Neuron (in vitro differentiated cells): ENCODE results near the gene POLA1.

Experiments
- H2AFZ ChIP-seq: one replicate; pipeline ENCODE4 v1.6.1; 2013; ENCODE audit warnings: low read depth, mild to moderate bottlenecking, inconsistent platforms, low read length, moderate library complexity
- H3K27me3 ChIP-seq: one replicate; pipeline ENCODE4 v1.6.1; 2013; ENCODE audit warnings: low read length; ENCODE audit not compliant: insufficient read depth
- H3K36me3 ChIP-seq: one replicate; pipeline ENCODE4 v1.6.1; 2013; ENCODE audit warnings: low read length; ENCODE audit not compliant: insufficient read depth
- H3K4me1 ChIP-seq: one replicate; pipeline ENCODE4 v1.6.1; 2013; ENCODE audit warnings: low read length; ENCODE audit not compliant: insufficient read depth
- H3K4me3 ChIP-seq: 2 replicates; pipeline ENCODE4 v1.5.1; 2013; ENCODE audit warnings: mild to moderate bottlenecking, low read length, moderate library complexity
- H3K9me3 ChIP-seq: one replicate; pipeline ENCODE4 v1.6.1; 2013; ENCODE audit warnings: low read length

POLA1 gene

DNA sequence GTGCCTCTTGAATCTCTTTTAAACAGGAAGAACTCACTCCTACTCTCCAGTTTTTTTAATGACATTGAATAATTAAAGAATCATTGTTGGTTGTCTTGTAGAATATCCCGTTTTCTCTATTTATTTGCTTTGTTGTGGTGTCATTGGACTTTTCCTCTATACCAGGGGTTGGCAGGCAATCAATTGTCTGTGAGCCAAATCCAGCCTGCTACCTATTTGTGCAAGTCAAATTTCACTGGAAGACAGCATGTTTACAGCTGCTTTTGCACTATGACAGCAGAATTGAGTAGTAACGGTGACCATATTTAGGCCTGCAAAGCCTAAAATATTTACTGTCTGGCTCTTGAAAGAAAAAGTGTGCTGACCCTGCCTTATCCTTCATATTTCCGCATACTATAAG, 34.8 kb downstream of the POLA1 start:
- Histone ChIP-seq H3K4me3 (no peak overlapping the region), H3K9me3 (no peaks in the 10 kb centered on the region), H3K4me1 (no peaks in the 10 kb centered on the region), H2AFZ (no peak overlapping the region), H3K27me3 (no peaks in the 10 kb centered on the region), H3K36me3 (peaks cover 19% of the 10 kb centered on the region)

DNA sequence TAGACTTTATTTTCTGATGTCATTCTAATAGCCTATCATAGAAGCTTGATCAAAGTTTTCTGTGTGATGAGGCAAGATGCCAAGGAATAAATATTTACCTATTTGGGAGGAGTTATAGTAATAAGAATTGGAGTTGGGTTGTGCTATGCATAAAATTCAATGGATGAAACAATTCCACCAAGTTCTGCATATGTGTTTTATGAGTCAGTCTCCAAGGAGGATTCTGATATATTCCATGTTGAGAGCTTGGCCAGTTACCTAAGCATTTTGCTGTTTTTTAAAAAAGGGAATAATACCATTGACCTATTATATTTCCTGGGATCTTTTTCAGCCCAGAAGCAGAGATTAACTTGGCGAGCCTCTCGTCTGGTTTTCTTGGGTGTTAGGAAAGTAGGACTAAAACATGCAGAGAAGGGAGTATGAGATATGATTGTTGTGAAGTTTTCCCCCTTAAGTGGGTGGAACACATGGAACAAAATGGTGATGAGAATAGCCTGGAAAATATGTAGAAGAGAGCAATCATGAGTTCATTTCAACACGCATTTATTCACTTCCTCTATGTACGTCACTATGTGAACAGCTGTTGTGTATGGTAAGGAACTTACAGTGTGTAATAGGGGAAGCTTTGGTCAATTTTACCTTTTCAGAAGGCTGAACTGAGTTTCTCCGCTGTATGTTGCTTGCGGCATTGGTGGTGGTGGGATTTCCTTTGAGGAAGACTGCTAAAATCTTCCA, 39.2 kb downstream of the POLA1 start:
- H3K9me3 ChIP-seq, result no peaks in the 10 kb centered on the region
- no peak overlapping the region for H3K4me3 ChIP-seq
- no peaks in the 10 kb centered on the region for H3K4me1 ChIP-seq
- H3K36me3 ChIP-seq, result peaks cover 14% of the 10 kb centered on the region
- H2AFZ ChIP-seq, result no peak overlapping the region
- H3K27me3 ChIP-seq, result no peaks in the 10 kb centered on the region

DNA sequence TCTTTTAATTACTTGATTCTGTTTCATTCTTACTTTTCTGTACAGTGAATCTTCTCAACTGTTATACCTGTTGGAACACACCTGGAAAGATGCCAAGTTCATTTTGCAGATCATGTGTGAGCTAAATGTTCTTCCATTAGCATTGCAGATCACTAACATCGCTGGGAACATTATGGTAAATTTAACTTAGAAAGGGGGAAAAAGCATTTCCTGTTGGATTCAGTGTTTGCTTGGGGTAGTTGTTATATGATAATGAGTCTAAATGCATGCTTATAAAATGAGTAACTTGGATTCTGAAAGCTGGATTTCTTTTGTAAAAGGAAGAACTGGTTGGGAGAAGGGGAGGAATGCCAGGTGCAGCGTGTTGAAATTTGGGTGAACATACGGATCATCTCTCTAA, 47.6 kb downstream of the POLA1 start:
- H2AFZ ChIP-seq, result no peak overlapping the region
- no peaks in the 10 kb centered on the region for H3K27me3 ChIP-seq
- peaks cover 15% of the 10 kb centered on the region for H3K36me3 ChIP-seq
- H3K4me1 ChIP-seq, result no peaks in the 10 kb centered on the region
- no peaks in the 10 kb centered on the region for H3K9me3 ChIP-seq
- no peak overlapping the region for H3K4me3 ChIP-seq

- Histone ChIP-seq H2AFZ (no peak overlapping the region), H3K4me3 (no peak overlapping the region), H3K4me1 (no peaks in the 10 kb centered on the region), H3K9me3 (no peaks in the 10 kb centered on the region), H3K36me3 (peaks cover 13% of the 10 kb centered on the region), H3K27me3 (no peaks in the 10 kb centered on the region)
Observed at GRCh38 chrX:24748196-24748595, 54.5 kb downstream of the POLA1 start.

GRCh38 chrX:24759786-24760185, 66.1 kb downstream of the POLA1 start:
- Histone ChIP-seq H3K36me3 (peaks cover 7% of the 10 kb centered on the region), H3K9me3 (no peaks in the 10 kb centered on the region), H3K4me1 (no peaks in the 10 kb centered on the region), H2AFZ (no peak overlapping the region), H3K4me3 (no peak overlapping the region), H3K27me3 (no peaks in the 10 kb centered on the region)

GRCh38 chrX:24760363-24761000, 66.8 kb downstream of the POLA1 start:
- Histone ChIP-seq H3K4me3 (no peak overlapping the region), H3K36me3 (peaks cover 7% of the 10 kb centered on the region), H3K4me1 (no peaks in the 10 kb centered on the region), H3K9me3 (no peaks in the 10 kb centered on the region), H2AFZ (no peak overlapping the region), H3K27me3 (no peaks in the 10 kb centered on the region)

DNA sequence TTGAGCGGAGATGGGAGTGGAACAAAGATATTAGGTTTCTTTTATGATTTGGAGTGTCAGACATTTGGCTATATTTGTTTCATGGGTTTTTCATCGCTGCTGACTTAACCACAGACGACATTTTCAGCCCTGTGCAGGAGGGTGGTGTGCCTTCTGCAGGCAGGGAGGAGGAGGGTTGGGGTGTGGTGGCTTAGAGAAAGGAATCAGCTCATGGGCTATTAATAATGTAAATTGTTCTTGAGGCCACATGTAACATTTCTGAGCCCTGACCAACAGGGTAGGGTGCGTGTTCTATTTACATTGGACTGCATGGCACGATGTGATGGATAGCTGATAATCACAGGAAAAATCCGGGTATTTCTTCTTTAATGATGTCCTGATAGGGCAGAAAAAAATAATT, 67.6 kb downstream of the POLA1 start:
- H3K9me3 ChIP-seq, result no peaks in the 10 kb centered on the region
- H3K27me3 ChIP-seq, result no peaks in the 10 kb centered on the region
- H2AFZ ChIP-seq, result no peak overlapping the region
- H3K4me1 ChIP-seq, result no peaks in the 10 kb centered on the region
- H3K4me3 ChIP-seq, result no peak overlapping the region
- H3K36me3 ChIP-seq, result peaks cover 12% of the 10 kb centered on the region

DNA sequence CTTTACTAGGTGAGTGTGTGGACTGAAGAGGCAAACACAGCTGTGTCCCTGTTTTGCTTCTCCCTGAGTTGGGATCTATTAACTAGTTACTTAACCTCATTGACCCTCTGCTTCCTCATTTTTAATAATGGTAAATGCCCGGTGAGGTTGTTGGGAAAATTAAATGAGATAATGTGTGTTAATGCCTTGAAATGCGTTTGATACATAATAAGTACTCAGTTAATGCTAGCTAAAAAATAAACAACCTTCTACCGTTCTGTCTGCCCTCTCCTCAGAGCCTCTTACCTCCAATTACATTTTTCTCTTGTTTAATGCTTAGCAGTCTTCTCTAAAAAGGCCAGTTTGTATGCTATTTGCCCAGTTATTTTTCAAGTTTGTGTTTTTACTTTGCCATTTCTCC, 70.3 kb downstream of the POLA1 start:
- Histone ChIP-seq H3K4me1 (peaks cover 3% of the 10 kb centered on the region), H3K4me3 (no peak overlapping the region), H3K27me3 (no peaks in the 10 kb centered on the region), H3K36me3 (peaks cover 12% of the 10 kb centered on the region), H2AFZ (no peak overlapping the region), H3K9me3 (no peaks in the 10 kb centered on the region)

GRCh38 chrX:24767557-24767956, 73.8 kb downstream of the POLA1 start:
- no peak overlapping the region for H2AFZ ChIP-seq
- H3K4me3 ChIP-seq, result no peak overlapping the region
- no peaks in the 10 kb centered on the region for H3K9me3 ChIP-seq
- peaks cover 14% of the 10 kb centered on the region for H3K36me3 ChIP-seq
- H3K4me1 ChIP-seq, result peaks cover 3% of the 10 kb centered on the region
- H3K27me3 ChIP-seq, result no peaks in the 10 kb centered on the region

- Histone ChIP-seq H3K36me3 (peaks cover 11% of the 10 kb centered on the region), H3K4me3 (no peak overlapping the region), H3K9me3 (no peaks in the 10 kb centered on the region), H2AFZ (no peak overlapping the region), H3K27me3 (no peaks in the 10 kb centered on the region), H3K4me1 (peaks cover 3% of the 10 kb centered on the region)
Observed at GRCh38 chrX:24768556-24768955, 74.8 kb downstream of the POLA1 start.

GRCh38 chrX:24774650-24775049, 80.9 kb downstream of the POLA1 start:
- Histone ChIP-seq H3K36me3 (peaks cover 17% of the 10 kb centered on the region), H2AFZ (no peak overlapping the region), H3K27me3 (no peaks in the 10 kb centered on the region), H3K4me3 (no peak overlapping the region), H3K9me3 (peaks cover 2% of the 10 kb centered on the region), H3K4me1 (no peaks in the 10 kb centered on the region)

- Histone ChIP-seq H3K27me3 (no peaks in the 10 kb centered on the region), H3K9me3 (peaks cover 3% of the 10 kb centered on the region), H3K4me3 (no peak overlapping the region), H3K4me1 (no peaks in the 10 kb centered on the region), H2AFZ (no peak overlapping the region), H3K36me3 (peaks cover 10% of the 10 kb centered on the region)
Observed at GRCh38 chrX:24775891-24776290, 82.2 kb downstream of the POLA1 start.

GRCh38 chrX:24777660-24778059, 83.9 kb downstream of the POLA1 start:
- no peak overlapping the region for H2AFZ ChIP-seq
- no peaks in the 10 kb centered on the region for H3K4me1 ChIP-seq
- H3K27me3 ChIP-seq, result no peaks in the 10 kb centered on the region
- H3K9me3 ChIP-seq, result peaks cover 3% of the 10 kb centered on the region
- no peak overlapping the region for H3K4me3 ChIP-seq
- H3K36me3 ChIP-seq, result peaks cover 12% of the 10 kb centered on the region

DNA sequence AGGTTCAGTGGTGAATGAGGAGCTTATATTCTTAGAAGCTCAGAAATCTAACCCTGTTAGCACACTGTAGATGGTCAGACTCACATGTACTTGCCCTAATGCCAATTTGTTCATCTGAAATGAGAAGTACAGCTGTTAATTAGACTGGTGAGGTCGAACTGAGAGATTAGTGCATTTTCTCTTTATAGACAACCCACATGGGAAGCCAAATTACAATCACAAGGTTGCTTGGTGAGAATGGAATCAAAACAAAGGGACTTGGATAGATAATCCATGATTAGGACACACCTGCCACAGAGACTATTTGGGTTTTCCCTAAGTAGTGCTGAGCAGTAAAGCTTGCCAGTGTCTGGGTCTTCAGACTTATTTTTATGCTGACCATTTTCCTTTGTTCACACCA, 88.3 kb downstream of the POLA1 start:
- H3K27me3 ChIP-seq, result no peaks in the 10 kb centered on the region
- H3K9me3 ChIP-seq, result peaks cover 3% of the 10 kb centered on the region
- H3K36me3 ChIP-seq, result peaks cover 10% of the 10 kb centered on the region
- no peak overlapping the region for H2AFZ ChIP-seq
- no peaks in the 10 kb centered on the region for H3K4me1 ChIP-seq
- no peak overlapping the region for H3K4me3 ChIP-seq
